COR-L47 (cell line): Measurements from ENCODE around the gene MYDGF.
A peak's percentile ranks its signal among the peaks of the same experiment; 100 is the strongest.
"Not testable (repeated sequence)": the region's sequence is repeated elsewhere in the genome, so short reads cannot be mapped to it uniquely, and the experiment has no call there.

Experiments
- DNase-seq: peaks from one replicate; lab custom pipeline; 2025; lab: John Stamatoyannopoulos, UW

MYDGF gene

DNA sequence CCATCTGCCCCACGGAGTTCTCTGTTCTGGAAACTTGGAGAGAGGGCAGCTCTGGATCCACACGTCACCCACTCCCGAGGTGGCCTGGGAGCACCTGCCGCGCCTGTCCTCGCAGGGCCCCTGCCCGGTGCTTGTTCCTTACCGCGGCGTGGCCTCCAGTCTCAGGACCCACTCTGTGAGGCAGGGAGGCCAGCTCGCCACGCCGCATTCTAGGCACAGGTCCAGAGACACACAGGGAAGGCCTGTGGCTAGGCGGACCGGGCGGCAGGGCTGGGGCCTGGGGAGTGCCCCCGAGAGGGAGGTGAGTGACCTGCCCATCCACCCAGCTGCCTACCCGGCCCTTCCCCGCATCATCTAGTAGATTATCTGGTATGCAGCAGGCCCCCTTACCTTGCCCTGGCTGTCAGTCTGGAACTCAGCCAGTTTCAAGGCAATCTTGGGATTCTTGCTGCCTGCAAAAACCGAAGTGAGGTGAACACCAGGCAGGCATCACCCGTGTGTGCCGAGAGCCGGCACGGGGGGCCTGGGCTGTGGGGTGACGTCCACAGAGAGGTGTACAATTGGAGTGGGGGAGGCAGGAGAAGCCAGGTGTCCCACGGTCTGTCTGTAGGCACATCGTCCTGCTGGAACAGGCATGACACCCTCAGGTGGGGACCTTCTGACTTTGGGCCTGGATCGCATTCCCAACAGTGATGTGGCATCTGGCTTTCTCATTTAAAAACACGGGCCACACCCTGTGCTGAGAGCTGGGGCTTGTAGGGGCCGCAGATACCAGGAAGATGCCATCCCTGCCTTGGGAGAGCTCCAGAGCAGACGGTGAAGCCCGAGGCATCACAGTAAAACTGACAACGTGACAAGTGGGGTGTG is 29.9 kb upstream of the MYDGF start:
- DNase-seq: no peak

DNA sequence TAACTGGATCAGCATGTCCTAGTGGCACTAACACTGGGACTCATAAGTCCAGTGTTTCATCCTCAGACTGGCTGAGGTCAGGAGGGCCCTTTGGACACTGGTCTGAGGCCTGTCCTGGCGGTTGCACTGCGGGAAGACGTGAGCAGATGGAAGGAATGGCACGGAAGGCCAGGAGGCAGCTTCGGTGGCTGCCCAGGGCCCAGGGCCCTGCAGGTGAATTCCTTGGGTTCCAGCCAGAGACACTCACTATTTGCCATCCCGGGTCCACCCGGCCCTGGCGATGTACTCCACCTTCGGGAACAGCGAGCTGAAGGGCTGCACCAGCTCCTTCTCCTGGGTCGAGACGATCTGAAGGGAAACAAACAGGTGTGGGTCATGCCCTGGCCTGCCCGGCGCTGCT is 27.2 kb upstream of the MYDGF start:
- DNase-seq: no peak

DNA sequence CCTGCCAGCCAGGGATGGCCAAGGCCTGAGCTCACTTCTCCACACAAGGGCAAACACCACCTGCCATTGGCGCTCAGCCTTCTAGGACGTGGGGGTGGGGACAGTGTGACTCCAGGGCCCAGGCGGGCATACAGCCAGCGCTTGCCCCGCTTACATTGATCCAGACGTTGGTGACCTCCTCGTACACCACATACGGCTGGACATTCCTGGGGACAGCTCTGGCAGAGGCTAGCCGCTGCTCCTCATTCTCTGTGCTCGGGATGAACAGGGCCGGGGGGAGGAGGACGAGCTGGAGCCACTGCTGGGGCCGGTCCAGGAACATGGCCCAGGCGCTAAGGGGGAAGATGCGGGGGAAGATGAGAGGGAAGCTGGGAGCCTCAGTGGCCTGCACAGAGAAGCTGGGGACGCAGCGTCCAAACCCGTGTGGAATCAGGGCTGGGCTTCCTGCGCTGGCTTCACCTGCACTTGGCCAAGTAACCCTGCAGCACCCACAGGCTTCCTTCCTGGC is 25.1 kb upstream of the MYDGF start:
- DNase-seq: no peak

DNA sequence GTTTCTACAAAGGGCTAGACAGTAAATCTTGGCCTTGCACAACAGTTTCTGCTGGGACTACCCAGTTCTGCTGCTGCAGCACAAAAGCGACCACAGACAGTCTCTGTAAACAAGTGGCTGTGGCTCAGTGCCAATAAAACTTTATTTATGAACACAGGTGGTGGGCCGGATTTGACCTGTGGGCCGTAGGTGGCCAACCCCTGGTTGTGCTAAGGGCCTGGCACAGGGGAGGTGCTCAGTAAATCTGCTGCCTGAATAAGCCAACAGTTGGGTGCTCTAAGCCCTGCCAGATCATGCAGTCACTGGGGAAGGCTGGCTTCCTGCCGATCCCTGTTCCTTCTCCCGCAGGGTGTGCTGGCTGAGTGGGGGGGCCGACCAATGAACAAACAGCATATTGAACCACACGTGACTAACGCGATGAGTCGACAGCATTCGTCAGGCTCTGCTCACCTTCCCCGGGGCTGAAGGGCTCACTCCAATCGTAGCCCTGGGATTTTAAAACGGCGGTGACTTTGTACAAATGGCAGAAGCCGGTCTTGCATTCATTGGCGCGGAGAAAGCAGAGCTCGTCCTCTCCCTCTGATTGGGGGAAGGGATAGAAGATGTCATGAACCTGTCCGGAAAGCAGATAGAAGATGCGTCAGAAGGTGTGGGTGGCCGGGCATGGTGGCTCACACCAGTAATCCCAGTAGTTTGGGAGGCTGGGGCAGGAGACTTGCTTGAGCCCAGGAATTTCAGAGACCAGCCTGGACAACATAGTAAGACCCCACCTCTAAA is 24.3 kb upstream of the MYDGF start:
- DNase-seq: no peak

DNA sequence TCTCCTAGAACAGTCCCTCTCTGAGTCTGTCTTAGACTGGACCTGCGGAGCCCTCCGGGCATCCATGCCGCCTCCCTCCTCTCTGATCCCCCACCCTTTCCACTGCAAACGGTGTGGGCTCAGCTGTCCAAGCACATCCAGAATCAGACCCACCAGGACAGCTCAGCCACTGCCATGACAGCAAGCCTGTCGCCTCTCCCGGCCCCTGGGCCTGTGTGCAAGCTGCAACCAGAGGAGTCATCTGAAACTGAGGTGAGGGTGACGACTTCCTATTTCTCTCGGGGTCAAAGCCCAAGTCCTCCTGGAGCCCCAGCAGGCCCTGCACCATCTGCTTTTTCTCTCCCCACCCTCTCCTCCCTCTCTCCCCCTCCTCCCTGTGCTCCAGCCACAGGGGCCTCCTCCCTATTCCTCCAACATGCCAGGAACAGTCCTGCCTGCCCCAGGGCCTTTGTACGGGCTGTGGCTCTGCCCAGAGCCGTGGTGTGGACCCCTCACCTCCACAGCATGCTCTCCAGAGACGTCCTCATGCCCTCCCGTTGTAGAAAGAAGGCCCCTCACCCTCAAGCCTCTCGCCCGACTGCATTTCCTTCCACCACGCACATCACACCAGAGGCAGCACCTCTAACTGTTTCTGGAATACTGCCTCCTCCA is 23.5 kb upstream of the MYDGF start:
- no peak for DNase-seq

DNA sequence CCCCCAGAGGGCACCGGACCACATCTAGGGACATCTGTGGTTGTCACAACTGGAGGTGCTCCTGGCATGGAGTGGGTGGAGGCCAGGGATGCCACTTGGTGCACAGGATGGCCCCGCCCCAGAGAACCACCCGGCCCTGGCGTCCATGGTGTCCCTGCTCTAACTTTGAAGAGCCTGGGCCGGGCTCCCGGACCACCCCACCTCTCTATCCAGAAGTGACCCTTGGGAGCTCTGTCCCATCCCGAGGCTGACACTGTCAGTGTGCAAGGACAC is 22.9 kb upstream of the MYDGF start:
- no peak for DNase-seq

DNA sequence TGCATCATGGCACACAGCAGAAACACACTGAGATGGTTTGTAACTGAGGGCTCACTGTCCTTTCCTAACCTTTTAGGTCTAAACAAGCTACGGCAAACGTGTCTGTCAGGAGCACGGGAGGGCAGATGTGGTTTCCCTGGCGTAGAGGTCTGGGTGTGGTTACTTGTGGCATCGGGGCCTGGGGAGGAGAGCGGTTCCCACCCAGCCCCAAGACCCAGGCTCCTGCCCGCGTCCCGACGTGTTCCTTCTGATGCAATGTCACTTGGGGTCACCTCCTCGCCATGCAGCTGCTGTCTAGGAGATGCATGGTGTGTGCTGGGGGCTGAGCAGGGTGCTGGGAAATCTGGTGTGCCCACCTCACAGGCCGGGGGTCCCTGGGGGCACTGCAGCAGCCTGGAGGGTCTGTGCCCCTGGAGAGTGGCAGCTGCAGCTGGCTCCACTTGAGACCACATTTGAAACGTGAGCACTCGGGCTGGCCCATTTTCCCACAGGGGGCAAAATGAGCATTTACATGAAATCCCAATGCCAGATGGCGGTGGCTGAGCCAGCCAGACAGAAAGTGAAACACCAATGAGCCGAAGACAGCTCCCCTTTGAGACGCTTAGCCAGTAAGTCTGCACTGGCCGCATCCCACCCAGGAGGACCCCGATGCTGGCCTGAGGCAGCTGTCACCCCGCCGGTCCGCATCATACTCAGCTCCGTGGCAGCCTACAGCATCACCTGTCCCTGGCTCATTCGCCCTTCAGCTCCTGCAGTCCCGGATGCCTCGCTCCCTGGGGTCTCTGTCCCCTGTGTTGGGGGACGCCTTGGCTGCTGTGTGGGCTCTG is 22.3 kb upstream of the MYDGF start:
- no peak for DNase-seq

DNA sequence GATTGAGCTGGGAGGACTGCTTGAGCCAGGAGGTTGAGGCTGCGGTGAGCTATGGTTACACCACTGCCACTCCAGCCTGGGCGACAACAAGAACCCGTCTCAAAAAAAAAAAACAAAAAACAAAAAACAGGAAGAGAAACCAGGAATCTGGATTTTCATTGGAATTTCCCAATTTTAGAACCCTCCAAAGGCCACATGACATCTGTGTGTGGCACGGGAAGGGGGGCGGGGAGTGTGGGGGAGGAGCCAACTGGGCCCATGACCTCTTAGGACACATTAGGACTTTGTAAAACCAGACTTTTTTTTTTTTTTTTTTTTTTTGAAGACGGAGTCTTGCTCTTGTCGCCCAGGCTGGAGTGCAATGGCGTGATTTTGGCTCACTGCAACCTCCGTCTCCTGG is 21.2 kb upstream of the MYDGF start:
- DNase-seq: no peak

DNA sequence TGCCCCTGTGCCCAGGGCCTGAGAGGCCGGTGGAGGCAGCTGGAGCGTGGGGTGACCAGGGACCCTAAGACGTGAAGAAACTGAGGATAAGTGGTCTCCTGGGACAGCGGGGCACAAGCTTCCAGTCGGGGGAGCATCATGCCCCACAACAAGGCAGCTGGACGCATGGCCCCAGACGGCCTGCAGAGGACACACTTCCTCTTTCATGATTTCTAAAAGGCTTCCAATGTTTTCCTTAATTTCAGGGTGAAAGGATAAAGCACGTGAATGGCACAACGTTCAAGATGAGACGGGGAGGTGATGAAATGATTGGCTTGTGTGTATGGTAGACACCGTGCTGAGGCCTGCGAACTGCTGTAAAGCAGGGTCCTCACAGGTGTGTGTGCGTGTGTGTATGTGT is 20.2 kb upstream of the MYDGF start:
- no peak for DNase-seq

DNA sequence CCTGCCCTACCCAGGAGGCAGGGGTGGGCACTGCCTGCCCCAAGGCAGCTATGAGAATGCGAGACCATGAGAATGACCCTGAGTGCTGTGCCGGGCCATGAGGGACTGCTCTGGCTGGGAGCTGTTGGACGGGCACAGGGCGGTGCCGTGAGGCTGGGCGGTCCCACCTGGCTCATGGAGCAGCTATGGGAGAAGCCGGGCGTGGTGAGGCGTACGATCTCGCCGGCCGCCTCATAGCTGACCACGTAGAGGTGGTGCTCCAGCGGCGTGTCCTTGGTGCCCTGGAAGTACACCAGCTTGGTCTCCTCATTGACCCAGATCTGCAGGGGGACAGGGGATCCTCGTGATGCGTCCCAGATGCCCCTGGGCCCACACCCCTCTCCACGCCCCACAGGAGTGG is 19.3 kb upstream of the MYDGF start:
- no peak for DNase-seq

DNA sequence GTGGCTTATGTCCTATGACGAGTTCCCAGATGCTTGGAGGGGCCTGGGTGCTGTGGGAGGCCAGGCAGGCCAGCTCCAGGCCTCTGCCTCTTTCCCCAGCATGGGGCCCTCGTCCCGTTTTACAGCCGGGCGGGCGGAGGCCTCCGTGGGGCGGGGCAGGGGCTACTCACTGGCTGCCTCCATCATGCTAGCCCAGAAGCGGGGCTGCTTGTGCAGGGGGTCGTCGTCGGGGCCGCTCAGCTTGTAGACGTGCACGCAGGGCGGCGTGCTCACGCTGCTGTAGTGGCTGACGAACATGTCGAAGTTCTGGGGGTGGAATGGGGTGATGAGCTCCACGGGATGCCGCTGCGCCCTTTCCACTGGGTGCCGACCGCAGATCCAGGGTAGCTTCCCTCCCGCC is 18.4 kb upstream of the MYDGF start:
- no peak for DNase-seq

DNA sequence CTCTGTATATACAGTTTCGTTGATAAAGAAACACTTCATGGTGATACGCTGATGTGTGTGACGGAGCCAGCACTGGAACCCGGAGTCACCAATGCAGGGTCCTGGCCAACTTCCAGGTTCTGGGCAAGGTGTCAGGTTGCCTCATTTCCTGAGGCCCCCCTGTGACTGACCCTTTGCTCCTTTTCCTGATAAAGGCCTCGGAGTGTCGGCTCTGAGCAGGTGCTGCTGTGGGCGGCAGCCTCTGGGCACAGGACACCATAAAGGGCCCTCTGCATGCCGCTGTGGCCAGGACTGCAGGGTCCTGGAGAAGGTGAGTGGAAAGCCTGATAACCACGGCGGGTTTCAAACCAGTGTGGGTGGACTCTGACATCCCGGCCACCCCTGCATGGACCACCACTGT is 17.3 kb upstream of the MYDGF start:
- no peak for DNase-seq

DNA sequence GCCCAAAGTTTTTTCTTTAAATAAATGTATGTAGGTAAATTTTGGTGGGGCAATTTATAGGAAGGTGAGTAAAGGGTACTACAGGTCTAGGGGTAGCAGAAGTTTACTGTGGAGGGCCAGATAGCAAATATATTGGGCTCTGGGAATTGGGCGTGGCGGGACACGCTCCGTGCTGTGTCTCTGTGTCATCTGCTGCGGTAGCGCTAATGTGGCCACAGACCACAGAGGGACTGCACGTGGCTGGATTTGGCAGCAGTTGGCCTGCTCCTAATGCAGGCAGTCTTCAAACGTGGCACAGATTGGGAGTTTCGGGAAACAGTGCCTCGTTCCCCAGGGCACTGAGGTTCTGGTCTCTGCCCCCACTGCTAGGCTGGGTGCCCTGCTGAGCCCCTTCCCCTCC is 16.6 kb upstream of the MYDGF start:
- DNase-seq: no peak

DNA sequence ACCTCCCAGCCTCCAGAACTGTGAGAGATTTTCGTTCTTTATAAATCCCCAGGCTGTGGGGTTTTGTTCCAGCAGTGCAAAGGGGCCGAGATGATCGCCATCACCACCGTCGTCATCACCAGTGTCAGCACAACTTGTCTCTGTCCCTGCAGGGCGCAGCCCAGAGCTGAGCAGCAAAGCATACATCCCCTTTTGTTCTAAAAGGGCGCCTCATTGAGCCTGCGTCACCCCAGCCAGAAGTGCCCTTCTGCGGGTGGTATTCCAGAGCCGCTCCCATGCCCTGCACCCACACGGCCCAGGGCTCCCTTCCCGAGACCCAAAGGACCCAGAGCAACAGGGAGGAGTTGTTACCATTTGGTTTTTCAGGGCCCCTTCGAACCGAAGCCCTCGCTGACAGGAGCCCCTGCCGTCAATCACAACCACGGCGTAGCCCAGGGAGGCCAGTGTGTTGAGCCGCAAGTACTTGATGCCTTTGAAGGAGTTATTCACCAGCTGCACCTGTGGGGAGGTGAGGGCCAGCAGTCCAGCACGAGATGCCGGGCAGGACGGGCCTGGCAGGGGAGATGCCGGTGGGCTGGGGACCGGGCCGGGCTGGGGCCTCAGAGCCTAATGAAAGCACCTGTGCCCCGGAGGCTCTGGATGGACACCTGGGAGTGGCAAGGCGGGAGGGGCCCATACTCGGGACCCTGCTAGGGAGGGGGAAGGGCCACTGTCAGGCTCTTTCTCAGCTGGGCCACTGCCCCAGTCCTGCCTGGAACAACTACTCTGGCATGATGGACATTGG is 14.4 kb upstream of the MYDGF start:
- DNase-seq: no peak

DNA sequence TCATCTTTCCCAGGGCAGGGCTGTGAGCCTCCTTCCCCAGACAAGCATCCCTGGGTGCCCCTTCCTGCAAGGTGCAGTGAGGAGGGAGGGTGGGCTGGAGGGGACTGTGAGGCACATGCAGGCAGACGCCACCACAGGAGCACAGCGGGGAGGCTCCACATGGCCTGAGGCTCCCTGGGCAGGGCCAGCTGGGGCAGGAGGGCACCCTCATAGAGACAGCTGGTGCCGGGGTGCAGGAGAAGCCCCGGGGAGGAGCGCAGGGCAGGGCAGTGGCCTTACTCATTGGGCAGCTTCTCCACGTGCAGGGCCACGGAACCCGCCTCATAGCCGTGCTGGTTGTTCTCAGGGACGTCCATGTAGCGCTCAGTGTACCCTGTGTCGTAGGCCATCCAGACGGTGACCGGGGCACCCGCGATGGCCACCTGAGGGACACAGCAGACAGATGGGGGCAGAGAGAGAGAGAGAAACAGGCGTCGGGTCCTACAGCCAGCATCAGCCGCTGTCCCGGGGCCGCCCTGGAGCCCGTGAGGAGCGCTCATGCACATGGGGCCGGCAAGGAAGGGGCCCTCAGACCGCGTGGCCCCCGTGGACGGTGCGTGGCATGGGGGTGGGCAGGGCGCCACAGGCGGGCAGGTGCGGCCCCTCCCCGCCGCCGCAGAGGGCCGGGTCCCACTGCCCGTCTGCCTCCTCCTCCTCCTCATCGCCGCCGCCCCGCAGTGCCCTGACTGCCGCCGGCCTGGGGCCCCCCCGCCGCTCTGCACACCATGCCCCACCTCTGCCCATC is 12.5 kb upstream of the MYDGF start:
- DNase-seq: no peak

DNA sequence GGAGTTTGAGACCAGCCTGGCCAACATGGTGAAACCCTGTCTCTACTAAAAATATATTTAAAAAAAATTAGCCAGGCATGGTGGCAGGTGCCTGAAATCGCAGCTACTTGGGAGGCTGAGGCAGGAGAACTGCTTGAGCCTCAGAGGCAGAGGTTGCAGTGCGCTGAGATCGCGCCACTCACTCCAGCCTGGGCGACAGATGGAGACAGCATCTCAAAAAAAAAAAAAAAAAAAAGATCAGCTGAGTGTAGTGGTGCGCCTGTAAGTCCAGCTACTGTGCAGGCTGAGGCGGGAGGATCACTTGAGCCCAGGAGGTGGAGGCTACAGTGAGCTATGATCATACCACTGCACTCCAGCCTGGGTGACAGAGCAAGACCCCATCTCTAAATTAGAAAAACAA is 9.9 kb upstream of the MYDGF start:
- DNase-seq: not testable (repeated sequence)

DNA sequence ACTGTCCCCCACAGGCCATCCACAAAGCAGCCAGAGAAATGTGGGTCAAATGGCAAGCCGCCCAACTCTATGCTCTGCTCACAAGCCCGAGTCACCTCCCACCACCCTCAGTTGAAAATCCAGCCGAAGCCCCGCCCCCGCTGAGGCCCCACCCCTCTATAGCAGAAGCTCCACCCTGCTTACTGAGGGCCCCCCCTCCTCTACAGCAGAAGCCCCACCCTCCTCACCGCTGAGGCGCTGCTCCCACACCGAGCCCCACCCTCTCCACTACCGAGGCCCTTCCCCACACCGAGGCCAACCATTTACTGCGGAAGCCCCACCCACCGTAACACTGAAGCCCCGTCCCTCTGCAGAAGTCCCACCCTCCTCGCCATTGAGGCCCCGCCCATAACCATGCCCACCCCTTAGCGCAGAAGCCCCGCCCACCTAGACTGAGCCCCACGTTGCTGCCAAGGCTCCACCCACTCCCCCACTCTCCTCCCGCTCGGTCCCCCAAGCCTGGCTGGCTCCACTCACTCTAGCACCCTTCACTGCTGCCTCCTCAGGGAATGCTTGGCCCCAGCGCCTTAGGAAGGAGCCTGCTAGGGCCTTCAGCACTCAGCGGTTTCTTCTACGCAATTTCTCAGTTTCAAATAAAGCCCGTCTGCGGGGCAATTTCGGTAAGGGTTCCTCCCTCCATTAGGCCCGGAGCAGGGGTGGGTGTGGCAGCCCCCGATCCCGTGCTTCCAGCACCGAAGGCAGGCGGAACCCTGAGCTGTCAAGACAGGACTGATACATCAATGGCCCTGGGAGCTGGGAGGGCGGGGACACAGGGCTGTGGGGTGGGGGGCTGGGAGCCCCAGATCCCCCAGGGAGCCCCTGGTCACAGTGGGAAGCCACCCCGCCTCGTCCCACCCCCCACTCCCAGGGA is 9.0 kb upstream of the MYDGF start:
- no peak for DNase-seq

DNA sequence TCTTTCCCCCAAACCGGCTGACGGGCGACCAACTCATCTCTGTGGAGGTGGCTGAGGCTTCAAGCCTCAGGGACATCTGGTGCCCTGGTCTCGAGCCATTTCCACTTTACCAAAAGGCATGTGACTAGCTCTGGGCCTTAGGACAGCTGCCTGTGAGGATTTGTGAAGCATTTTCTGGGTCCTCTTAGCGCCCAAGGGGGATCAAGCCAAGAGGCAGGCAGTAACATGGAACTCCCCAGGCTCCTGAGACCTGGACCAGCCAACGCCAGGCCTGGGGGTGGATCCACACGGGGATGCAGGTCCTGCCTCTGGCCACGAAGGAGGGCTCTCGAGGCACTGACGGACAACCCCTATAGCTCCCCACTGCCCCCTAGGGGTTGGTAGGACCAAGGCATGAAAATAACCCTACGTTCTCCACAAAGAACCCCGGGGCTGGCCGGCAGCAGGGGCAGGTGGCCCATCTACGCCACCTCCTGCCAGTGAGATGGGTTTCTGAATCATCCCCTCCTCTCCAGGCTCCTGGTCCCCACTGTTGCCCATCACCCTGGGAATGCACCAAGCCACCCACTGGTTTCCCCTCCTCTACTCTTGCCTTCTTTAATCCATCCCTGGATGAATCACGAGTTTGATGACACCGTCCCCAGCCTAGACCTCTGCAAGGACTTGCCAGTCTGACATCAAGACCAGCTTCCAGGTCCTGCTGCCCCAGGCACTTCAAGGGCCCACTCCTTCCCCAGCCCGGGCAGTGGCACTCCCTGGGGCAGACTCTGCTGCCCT is 7.0 kb upstream of the MYDGF start:
- peak; percentile 46 for DNase-seq

DNA sequence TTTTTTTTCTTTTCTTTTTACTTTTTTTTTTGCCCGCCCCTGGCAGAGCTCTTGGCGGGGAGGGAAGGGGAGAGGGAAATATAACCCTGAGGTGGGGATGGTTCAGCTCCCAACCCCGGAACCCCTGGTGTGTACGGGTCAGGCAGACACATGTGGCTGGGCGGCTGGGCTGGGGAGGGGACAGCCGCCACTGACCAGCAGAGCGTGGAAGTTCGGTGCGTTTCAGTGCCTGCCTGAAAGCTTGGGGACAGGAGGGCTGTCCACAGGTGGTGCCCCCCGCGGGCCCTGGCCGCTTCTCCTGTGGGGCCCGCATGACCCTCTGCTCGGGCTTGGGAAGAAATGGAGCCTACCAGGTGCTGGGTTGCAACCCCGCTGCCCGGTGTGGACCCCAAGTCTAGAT is 5.2 kb upstream of the MYDGF start:
- no peak for DNase-seq
